Neural cell (in vitro differentiated cells): ENCODE results near the gene SH3RF3. TPM values are rescaled to one million over a fixed set of nuclear protein-coding genes. Genes with fewer than 3 reads are reported as not detected.

ENCODE experiments used
- H2AFZ ChIP-seq: fragments of 200-600, 300-800 bp; sonication (generic), shearing (Covaris generic); 2 replicates; pipeline ENCODE4 v1.6.0; 2014; ENCODE audit warnings: low read depth, mild to moderate bottlenecking, antibody characterized with exemption, low read length, moderate library complexity
- H3F3A ChIP-seq: fragments of 200-600 bp; shearing (Covaris generic); 2 replicates; pipeline ENCODE4 v1.6.1; 2016; ENCODE audit warnings: mild to moderate bottlenecking, moderate library complexity, mixed read lengths, antibody characterized with exemption, low read length; ENCODE audit not compliant: insufficient read depth, poor library complexity, severe bottlenecking
- H3K27ac ChIP-seq: fragments of 200-600, 300-800 bp; sonication (generic), shearing (Covaris generic); 2 replicates; pipeline ENCODE4 v1.5.1; 2014; ENCODE audit warnings: mild to moderate bottlenecking, low read length, moderate library complexity
- H3K27me3 ChIP-seq: fragments of 300-800, 200-600 bp; sonication (generic), shearing (Covaris generic); 2 replicates; pipeline ENCODE4 v1.6.0; 2014; ENCODE audit warnings: mild to moderate bottlenecking, low read depth, low read length, moderate library complexity; ENCODE audit not compliant: insufficient read depth
- H3K36me3 ChIP-seq: fragments of 300-800, 200-600 bp; sonication (generic), shearing (Covaris generic); 2 replicates; pipeline ENCODE4 v1.5.1; 2014; ENCODE audit warnings: mild to moderate bottlenecking, antibody characterized with exemption, low read length, moderate library complexity; ENCODE audit not compliant: insufficient read depth
- H3K4me2 ChIP-seq: fragments of 300-800, 200-600 bp; sonication (generic), shearing (Covaris generic); 2 replicates; pipeline ENCODE4 v1.6.0; 2014; ENCODE audit warnings: mild to moderate bottlenecking, low read length
- H3K4me3 ChIP-seq: fragments of 300-800, 200-600 bp; sonication (generic), shearing (Covaris generic); 2 replicates; pipeline ENCODE4 v1.5.1; 2014; ENCODE audit warnings: mild to moderate bottlenecking, low read length, moderate library complexity
- H3K79me2 ChIP-seq: fragments of 200-600 bp; shearing (Covaris generic); replicated peaks from 2 replicates; pipeline ENCODE4 v1.6.0; 2014; ENCODE audit warnings: mild to moderate bottlenecking, low read length, moderate library complexity; ENCODE audit not compliant: insufficient read depth
- H3K9ac ChIP-seq: fragments of 300-800, 200-600 bp; sonication (generic), shearing (Covaris generic); 2 replicates; pipeline ENCODE4 v1.6.1; 2016; ENCODE audit warnings: mild to moderate bottlenecking, low read length, mixed read lengths
- H3K9me2 ChIP-seq: fragments of 200-600 bp; shearing (Covaris generic); 2 replicates; pipeline ENCODE4 v1.6.1; 2016; ENCODE audit warnings: mild to moderate bottlenecking, low read length, mixed read lengths; ENCODE audit not compliant: insufficient read depth
- H3K9me3 ChIP-seq: fragments of 200-600, 300-800 bp; sonication (generic), shearing (Covaris generic); 2 replicates; pipeline ENCODE4 v1.6.1; 2016; ENCODE audit warnings: mild to moderate bottlenecking, mixed run types, low read length, moderate library complexity, mixed read lengths
- H4K20me1 ChIP-seq: fragments of 200-600 bp; shearing (Covaris generic); 2 replicates; pipeline ENCODE4 v1.6.1; 2016; ENCODE audit warnings: mild to moderate bottlenecking, mixed run types; ENCODE audit not compliant: insufficient read depth
- EP300 ChIP-seq: fragments of 450-650 bp; conservative IDR thresholded peaks from 2 replicates; pipeline ENCODE4 v1.6.1; 2014; ENCODE audit warnings: antibody characterized with exemption, mild to moderate bottlenecking, moderate library complexity; ENCODE audit not compliant: poor library complexity, severe bottlenecking
- EZH2 ChIP-seq: fragments of 200-600, 300-800 bp; shearing (Covaris generic), sonication (generic); IDR thresholded peaks from 2 replicates; pipeline ENCODE4 v1.6.1; 2014; ENCODE audit warnings: antibody characterized with exemption, low read length, borderline replicate concordance, mild to moderate bottlenecking; ENCODE audit not compliant: insufficient read depth, poor library complexity, severe bottlenecking
- MXI1 ChIP-seq: fragments of 450-650 bp; conservative IDR thresholded peaks from 2 replicates; pipeline ENCODE4 v1.6.1; 2014; ENCODE audit warnings: antibody characterized with exemption, mild to moderate bottlenecking; ENCODE audit not compliant: poor library complexity, severe bottlenecking
- POLR2AphosphoS5 ChIP-seq: IDR thresholded peaks from 2 replicates; pipeline ENCODE4 v1.6.1; 2012
- RAD21 ChIP-seq: fragments of 450-650 bp; conservative IDR thresholded peaks from 2 replicates; pipeline ENCODE4 v1.6.1; 2014; ENCODE audit warnings: antibody characterized with exemption, mild to moderate bottlenecking, moderate library complexity
- SMC3 ChIP-seq: fragments of 450-650 bp; conservative IDR thresholded peaks from 2 replicates; pipeline ENCODE4 v1.6.1; 2014; ENCODE audit warnings: antibody characterized with exemption, mild to moderate bottlenecking, moderate library complexity; ENCODE audit not compliant: poor library complexity
- TAF1 ChIP-seq: IDR thresholded peaks from 2 replicates; pipeline ENCODE4 v1.6.1; 2012; ENCODE audit warnings: low read depth
- polyA plus RNA-seq: library from polyadenylated mRNA; depleted of rRNA; stranded (reverse); fragments of >200 nt; gene quantifications from 2 replicates; pipeline ENCODE4 v1.2.3, GENCODE V29; 2014
- TF ChIP-seq, protein P1 (sequence below): IDR thresholded peaks from 2 replicates; pipeline ENCODE4 v1.6.1; 2012; ENCODE audit warnings: borderline replicate concordance
- TF ChIP-seq, protein P2 (sequence below): fragments of 450-650 bp; IDR thresholded peaks from 2 replicates; pipeline ENCODE4 v1.5.1; 2014; ENCODE audit warnings: antibody characterized with exemption, mild to moderate bottlenecking, moderate library complexity; ENCODE audit not compliant: poor library complexity, severe bottlenecking

The SH3RF3 gene
- polyA plus RNA-seq, 1 donor from 2014 or later = 0.53 TPM

DNA sequence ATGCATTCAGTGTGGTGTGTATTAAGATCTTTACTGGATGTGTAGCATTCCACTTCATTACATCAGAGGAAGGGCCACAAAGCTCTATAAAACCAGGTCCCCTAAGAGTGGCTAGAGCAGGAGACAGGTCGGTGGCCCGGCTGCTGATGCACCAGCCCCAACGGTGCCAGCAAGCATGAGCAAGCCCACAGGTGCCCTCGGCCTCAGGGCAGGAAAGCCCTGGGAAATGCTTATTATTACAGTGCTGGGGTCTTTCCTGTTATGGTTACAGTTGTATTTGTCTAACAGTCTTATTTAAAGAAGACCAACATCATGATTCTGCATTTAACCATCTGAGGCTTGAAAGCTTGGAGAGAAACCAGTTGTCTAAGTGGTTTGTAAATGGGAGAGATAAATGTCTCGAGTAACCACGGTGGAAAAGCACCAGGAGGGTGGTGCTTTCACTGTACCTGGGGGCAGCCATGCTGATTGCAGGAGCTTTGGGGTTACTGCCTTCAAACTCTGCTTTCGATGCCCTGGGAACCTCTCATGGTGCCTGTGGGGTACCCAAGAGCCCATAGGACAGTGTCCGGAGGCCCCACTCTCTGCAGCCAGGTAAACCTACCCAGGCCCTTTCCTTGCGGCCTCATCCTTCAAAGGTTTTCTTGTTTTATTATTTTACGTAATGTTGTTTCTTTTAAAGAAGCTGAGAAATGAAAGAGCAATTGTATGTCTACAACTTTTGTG is 133.1 kb downstream of the SH3RF3 start:
- Histone ChIP-seq H3K4me3 (no peak overlapping the region), H2AFZ (no peak overlapping the region), H3K79me2 (no peaks in the 10 kb centered on the region), H3K4me2 (no peak overlapping the region), H3F3A (no peaks in the 10 kb centered on the region), H3K27ac (no peak overlapping the region), H3K9me2 (no peaks in the 10 kb centered on the region), H3K36me3 (no peaks in the 10 kb centered on the region), H3K9ac (no peak overlapping the region), H4K20me1 (no peaks in the 10 kb centered on the region), H3K27me3 (no peaks in the 10 kb centered on the region), H3K9me3 (no peaks in the 10 kb centered on the region)
- no peak for TF ChIP-seq MXI1
- TF ChIP-seq, protein P1, sequence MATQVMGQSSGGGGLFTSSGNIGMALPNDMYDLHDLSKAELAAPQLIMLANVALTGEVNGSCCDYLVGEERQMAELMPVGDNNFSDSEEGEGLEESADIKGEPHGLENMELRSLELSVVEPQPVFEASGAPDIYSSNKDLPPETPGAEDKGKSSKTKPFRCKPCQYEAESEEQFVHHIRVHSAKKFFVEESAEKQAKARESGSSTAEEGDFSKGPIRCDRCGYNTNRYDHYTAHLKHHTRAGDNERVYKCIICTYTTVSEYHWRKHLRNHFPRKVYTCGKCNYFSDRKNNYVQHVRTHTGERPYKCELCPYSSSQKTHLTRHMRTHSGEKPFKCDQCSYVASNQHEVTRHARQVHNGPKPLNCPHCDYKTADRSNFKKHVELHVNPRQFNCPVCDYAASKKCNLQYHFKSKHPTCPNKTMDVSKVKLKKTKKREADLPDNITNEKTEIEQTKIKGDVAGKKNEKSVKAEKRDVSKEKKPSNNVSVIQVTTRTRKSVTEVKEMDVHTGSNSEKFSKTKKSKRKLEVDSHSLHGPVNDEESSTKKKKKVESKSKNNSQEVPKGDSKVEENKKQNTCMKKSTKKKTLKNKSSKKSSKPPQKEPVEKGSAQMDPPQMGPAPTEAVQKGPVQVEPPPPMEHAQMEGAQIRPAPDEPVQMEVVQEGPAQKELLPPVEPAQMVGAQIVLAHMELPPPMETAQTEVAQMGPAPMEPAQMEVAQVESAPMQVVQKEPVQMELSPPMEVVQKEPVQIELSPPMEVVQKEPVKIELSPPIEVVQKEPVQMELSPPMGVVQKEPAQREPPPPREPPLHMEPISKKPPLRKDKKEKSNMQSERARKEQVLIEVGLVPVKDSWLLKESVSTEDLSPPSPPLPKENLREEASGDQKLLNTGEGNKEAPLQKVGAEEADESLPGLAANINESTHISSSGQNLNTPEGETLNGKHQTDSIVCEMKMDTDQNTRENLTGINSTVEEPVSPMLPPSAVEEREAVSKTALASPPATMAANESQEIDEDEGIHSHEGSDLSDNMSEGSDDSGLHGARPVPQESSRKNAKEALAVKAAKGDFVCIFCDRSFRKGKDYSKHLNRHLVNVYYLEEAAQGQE = no peak
- no peak for TF ChIP-seq RAD21
- TF ChIP-seq EZH2 = no peak
- no peak for TF ChIP-seq EP300
- TF ChIP-seq, protein P2, sequence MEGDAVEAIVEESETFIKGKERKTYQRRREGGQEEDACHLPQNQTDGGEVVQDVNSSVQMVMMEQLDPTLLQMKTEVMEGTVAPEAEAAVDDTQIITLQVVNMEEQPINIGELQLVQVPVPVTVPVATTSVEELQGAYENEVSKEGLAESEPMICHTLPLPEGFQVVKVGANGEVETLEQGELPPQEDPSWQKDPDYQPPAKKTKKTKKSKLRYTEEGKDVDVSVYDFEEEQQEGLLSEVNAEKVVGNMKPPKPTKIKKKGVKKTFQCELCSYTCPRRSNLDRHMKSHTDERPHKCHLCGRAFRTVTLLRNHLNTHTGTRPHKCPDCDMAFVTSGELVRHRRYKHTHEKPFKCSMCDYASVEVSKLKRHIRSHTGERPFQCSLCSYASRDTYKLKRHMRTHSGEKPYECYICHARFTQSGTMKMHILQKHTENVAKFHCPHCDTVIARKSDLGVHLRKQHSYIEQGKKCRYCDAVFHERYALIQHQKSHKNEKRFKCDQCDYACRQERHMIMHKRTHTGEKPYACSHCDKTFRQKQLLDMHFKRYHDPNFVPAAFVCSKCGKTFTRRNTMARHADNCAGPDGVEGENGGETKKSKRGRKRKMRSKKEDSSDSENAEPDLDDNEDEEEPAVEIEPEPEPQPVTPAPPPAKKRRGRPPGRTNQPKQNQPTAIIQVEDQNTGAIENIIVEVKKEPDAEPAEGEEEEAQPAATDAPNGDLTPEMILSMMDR = no peak
- no peak for TF ChIP-seq SMC3
- TF ChIP-seq POLR2AphosphoS5 = no peak
- TF ChIP-seq TAF1 = no peak

DNA sequence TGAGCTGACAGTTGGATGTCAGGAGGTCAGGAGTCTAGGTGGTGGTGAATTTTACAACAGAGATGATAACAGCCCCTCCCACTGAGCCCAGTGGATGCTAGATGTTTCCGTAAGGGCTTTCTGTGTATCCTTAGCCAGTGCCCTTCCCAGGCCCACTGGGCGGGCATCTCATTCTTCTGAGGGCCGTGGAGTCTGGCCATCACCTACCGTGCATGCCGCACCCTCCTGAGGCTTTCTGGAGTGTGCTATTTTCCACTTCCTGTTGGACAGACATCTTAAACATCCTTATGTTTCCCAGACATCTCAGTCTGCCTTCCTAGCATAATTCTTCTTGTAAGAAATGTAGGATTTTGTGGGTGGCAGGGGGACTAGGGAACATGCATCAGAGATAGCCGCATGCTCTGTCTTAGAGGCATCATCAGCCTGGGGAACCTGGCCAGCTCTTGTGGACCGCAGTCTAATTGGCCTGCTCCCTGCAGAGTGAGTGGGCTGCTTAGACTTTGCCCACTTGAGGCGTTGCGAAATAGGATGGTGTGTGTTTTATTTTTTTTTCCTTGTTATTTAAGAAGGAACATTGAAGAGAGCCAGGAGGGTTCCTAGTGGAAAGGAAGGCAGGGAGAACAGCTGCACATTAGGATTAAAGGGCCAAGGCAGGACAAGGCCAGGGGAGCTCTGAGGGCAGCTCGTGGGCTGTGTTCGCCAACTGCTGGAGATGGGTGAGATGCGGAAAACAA is 135.8 kb downstream of the SH3RF3 start:
- no peaks in the 10 kb centered on the region for H3K36me3 ChIP-seq
- no peak overlapping the region for H3K4me3 ChIP-seq
- no peaks in the 10 kb centered on the region for H3K27me3 ChIP-seq
- no peaks in the 10 kb centered on the region for H4K20me1 ChIP-seq
- no peak overlapping the region for H3K27ac ChIP-seq
- H3F3A ChIP-seq = no peaks in the 10 kb centered on the region
- no peak for TF ChIP-seq TAF1
- no peak for TF ChIP-seq EP300
- no peak for TF ChIP-seq MXI1
- no peak for TF ChIP-seq SMC3
- TF ChIP-seq EZH2 = no peak
- TF ChIP-seq POLR2AphosphoS5 = no peak
- no peaks in the 10 kb centered on the region for H3K9me3 ChIP-seq
- no peak overlapping the region for H3K9ac ChIP-seq
- no peaks in the 10 kb centered on the region for H3K79me2 ChIP-seq
- no peaks in the 10 kb centered on the region for H3K9me2 ChIP-seq
- H2AFZ ChIP-seq = no peak overlapping the region
- H3K4me2 ChIP-seq = no peak overlapping the region
